Measurements from ENCODE around the gene LEFTY2. TPM values are rescaled to one million over a fixed set of nuclear protein-coding genes. Genes with fewer than 3 reads are reported as not detected.
"Not testable (repeated sequence)": the region's sequence is repeated elsewhere in the genome, so short reads cannot be mapped to it uniquely, and the experiment has no call there.

LEFTY2 gene
- total and polyA plus RNA-seq, 9 of the 15 experiments (the other 6 are each of a cell fraction or from before 2014, with no cell fraction given), result 0.04 to 0.14 TPM; not detected in 7

- H3K4me2 ChIP-seq (ENCODE audit: insufficient read depth, low read length); H3K9me1 ChIP-seq (ENCODE audit: control insufficient read depth, insufficient read depth, low read length); H3K27ac ChIP-seq (ENCODE audit: extremely low read depth, low read depth, low read length); H3K36me3 ChIP-seq (ENCODE audit: control insufficient read depth, insufficient read depth, low read length); H3K27me3 ChIP-seq (ENCODE audit: control insufficient read depth in 2 of 2, insufficient read depth in 2 of 2, low read length in 2 of 2); H4K20me1 ChIP-seq (replicated peaks; ENCODE audit: control insufficient read depth, insufficient read depth, low read length); H3K9me3 ChIP-seq (replicated peaks; ENCODE audit: control insufficient read depth, insufficient read depth, low read depth, low read length); CTCF ChIA-PET (ENCODE audit: low intra/inter-chr PET ratio); H3K4me3 ChIP-seq; H3K9ac ChIP-seq (ENCODE audit: insufficient read depth in 1 of 2, low read depth in 2 of 2, low read length in 2 of 2); FAIRE-seq; H2AFZ ChIP-seq (ENCODE audit: low read depth, low read length); BruUV-seq (replicated peaks); DNase-seq (ENCODE audit: extremely low read depth in 1 of 4, low spot score in 3 of 4); ATAC-seq; H3K79me2 ChIP-seq (ENCODE audit: control insufficient read depth, insufficient read depth, low read length); in situ Hi-C loops (cut with MboI): not testable (repeated sequence)
- WGBS (ENCODE audit: insufficient coverage, low coverage, missing lambda C conversion rate), result 72% methylated on average over 15 of the region's 16 CpGs
- TF ChIP-seq ASH1L (IDR thresholded peaks at IDR 0.05; ENCODE audit: borderline replicate concordance, low read depth, partially characterized antibody), result peak; percentile 35
- TF ChIP-seq ZNF316 (IDR thresholded peaks at IDR 0.05), result peak; percentile 80
- peak; percentile 38 for TF ChIP-seq NFYB (IDR thresholded peaks at IDR 0.05; ENCODE audit: extremely low read depth, insufficient read length)
- TF ChIP-seq, protein P1, sequence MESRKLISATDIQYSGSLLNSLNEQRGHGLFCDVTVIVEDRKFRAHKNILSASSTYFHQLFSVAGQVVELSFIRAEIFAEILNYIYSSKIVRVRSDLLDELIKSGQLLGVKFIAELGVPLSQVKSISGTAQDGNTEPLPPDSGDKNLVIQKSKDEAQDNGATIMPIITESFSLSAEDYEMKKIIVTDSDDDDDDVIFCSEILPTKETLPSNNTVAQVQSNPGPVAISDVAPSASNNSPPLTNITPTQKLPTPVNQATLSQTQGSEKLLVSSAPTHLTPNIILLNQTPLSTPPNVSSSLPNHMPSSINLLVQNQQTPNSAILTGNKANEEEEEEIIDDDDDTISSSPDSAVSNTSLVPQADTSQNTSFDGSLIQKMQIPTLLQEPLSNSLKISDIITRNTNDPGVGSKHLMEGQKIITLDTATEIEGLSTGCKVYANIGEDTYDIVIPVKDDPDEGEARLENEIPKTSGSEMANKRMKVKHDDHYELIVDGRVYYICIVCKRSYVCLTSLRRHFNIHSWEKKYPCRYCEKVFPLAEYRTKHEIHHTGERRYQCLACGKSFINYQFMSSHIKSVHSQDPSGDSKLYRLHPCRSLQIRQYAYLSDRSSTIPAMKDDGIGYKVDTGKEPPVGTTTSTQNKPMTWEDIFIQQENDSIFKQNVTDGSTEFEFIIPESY (CRISPR knock-in tag; IDR thresholded peaks at IDR 0.05), result peak; percentile 95
- TF ChIP-seq C11orf30 (IDR thresholded peaks at IDR 0.05; ENCODE audit: low read depth), result peak; percentile 73
- TF ChIP-seq PRDM10 (IDR thresholded peaks at IDR 0.05; ENCODE audit: partially characterized antibody), result peak; percentile 17
- peak in 1 of 2 experiments; percentile 43; a peak in 2 of 4 replicates for TF ChIP-seq TRIM24 (IDR thresholded peaks at IDR 0.05)
- POLR2A ChIA-PET, result interaction anchor here (0.8 to 1.1 kb wide), 2 partner anchors 25 to 127 kb away, joined by 3 to 4 read pairs; no protein-coding TSS in a partner anchor
- intact Hi-C loops (cut with micrococcal nuclease), result loop anchor here (10.0 kb wide), 2 partner anchors 126 to 316 kb away; partner anchors contain the start of gene ENAH
- H3K4me1 ChIP-seq (replicated peaks in 1 of 2; ENCODE audit: control insufficient read depth in 2 of 2, insufficient read depth in 2 of 2, low read length in 2 of 2), result peaks cover 7 to 19% of the 10 kb centered on the region in 2 experiments; a peak in 4 of 5 replicates
Measured at GRCh38 chr1:225970592-225971157, 29.7 kb upstream of the LEFTY2 start.

GRCh38 chr1:225969751-225970150 is 28.7 kb upstream of the LEFTY2 start:
- H3K27ac ChIP-seq (ENCODE audit: extremely low read depth, low read depth, low read length); H2AFZ ChIP-seq (ENCODE audit: low read depth, low read length); in situ Hi-C loops (cut with MboI); H3K9me3 ChIP-seq (replicated peaks; ENCODE audit: control insufficient read depth, insufficient read depth, low read depth, low read length); CTCF ChIA-PET (ENCODE audit: low intra/inter-chr PET ratio); H3K36me3 ChIP-seq (ENCODE audit: control insufficient read depth, insufficient read depth, low read length); H4K20me1 ChIP-seq (replicated peaks; ENCODE audit: control insufficient read depth, insufficient read depth, low read length); BruUV-seq (replicated peaks); H3K79me2 ChIP-seq (ENCODE audit: control insufficient read depth, insufficient read depth, low read length); H3K9me1 ChIP-seq (ENCODE audit: control insufficient read depth, insufficient read depth, low read length); H3K9ac ChIP-seq (ENCODE audit: insufficient read depth in 1 of 2, low read depth in 2 of 2, low read length in 2 of 2); H3K27me3 ChIP-seq (ENCODE audit: control insufficient read depth in 2 of 2, insufficient read depth in 2 of 2, low read length in 2 of 2); H3K4me2 ChIP-seq (ENCODE audit: insufficient read depth, low read length); DNase-seq (ENCODE audit: extremely low read depth in 1 of 4, low spot score in 3 of 4); H3K4me3 ChIP-seq; FAIRE-seq; ATAC-seq: not testable (repeated sequence)
- 91% methylated on average over 22 of the region's 28 CpGs for WGBS (ENCODE audit: insufficient coverage, low coverage, missing lambda C conversion rate)
- POLR2A ChIA-PET, result interaction anchor here (0.8 to 1.1 kb wide), 2 partner anchors 24 to 127 kb away, joined by 3 to 4 read pairs; no protein-coding TSS in a partner anchor
- intact Hi-C loops (cut with micrococcal nuclease), result loop anchor here (10.0 kb wide), 2 partner anchors 125 to 315 kb away; partner anchors contain the start of gene ENAH
- H3K4me1 ChIP-seq (replicated peaks in 1 of 2; ENCODE audit: control insufficient read depth in 2 of 2, insufficient read depth in 2 of 2, low read length in 2 of 2), result peaks cover 7 to 16% of the 10 kb centered on the region in 2 experiments; a peak in 4 of 5 replicates
